HL-60 (cell line): ENCODE measurements around the gene PDIA4.

ENCODE experiments used
- DNase-seq, 2 experiments: peaks; one replicate each; pipeline ENCODE4 v3.0.0-alpha.2; 2010 to 2020; ENCODE audit warnings: low read depth in 1 of 2, low spot score in 1 of 2
- H3K27ac ChIP-seq: fragments of 250-450 bp; sonication (Bioruptor Pico); replicated peaks from 2 replicates; pipeline ENCODE4 v1.5.1; 2020; ENCODE audit warnings: mild to moderate bottlenecking, moderate library complexity
- H3K27me3 ChIP-seq: fragments of 250-450 bp; sonication (Bioruptor Pico); 2 replicates; pipeline ENCODE4 v1.5.1; 2021; ENCODE audit warnings: mild to moderate bottlenecking, moderate library complexity; ENCODE audit not compliant: insufficient read depth, poor library complexity, severe bottlenecking
- H3K4me3 ChIP-seq: replicated peaks from 2 replicates; pipeline ENCODE4 v1.5.1; 2011; ENCODE audit warnings: mild to moderate bottlenecking, control low read depth, low read length; ENCODE audit not compliant: insufficient read depth
- GABPA ChIP-seq: IDR thresholded peaks from 2 replicates; pipeline ENCODE4 v1.6.1; 2012; ENCODE audit warnings: low read depth
- POLR2AphosphoS5 ChIP-seq: IDR thresholded peaks from 2 replicates; pipeline ENCODE4 v1.6.1; 2012; ENCODE audit warnings: low read depth
- SPI1 ChIP-seq: IDR thresholded peaks from 2 replicates; pipeline ENCODE4 v1.6.1; 2012; ENCODE audit warnings: low read depth, mild to moderate bottlenecking, borderline replicate concordance
- TF ChIP-seq, protein P1 (sequence below): IDR thresholded peaks from one replicate; pipeline ENCODE4 v1.5.1; 2011; ENCODE audit warnings: low read length, control low read depth, inconsistent platforms; ENCODE audit not compliant: insufficient read depth
- TF ChIP-seq, protein P2 (sequence below): IDR thresholded peaks from 2 replicates; pipeline ENCODE4 v1.6.1; 2012; ENCODE audit warnings: low read depth; ENCODE audit not compliant: insufficient replicate concordance

Gene PDIA4

GRCh38 chr7:148963583-148964482 is 64.5 kb downstream of the PDIA4 start:
- Histone ChIP-seq H3K27me3 (no peaks in the 10 kb centered on the region), H3K4me3 (peak overlapping the region; percentile 49; the same call in 1 of the 2 replicates), H3K27ac (peak overlapping the region; percentile 89)
- no peak for DNase-seq
- TF ChIP-seq, protein P1, sequence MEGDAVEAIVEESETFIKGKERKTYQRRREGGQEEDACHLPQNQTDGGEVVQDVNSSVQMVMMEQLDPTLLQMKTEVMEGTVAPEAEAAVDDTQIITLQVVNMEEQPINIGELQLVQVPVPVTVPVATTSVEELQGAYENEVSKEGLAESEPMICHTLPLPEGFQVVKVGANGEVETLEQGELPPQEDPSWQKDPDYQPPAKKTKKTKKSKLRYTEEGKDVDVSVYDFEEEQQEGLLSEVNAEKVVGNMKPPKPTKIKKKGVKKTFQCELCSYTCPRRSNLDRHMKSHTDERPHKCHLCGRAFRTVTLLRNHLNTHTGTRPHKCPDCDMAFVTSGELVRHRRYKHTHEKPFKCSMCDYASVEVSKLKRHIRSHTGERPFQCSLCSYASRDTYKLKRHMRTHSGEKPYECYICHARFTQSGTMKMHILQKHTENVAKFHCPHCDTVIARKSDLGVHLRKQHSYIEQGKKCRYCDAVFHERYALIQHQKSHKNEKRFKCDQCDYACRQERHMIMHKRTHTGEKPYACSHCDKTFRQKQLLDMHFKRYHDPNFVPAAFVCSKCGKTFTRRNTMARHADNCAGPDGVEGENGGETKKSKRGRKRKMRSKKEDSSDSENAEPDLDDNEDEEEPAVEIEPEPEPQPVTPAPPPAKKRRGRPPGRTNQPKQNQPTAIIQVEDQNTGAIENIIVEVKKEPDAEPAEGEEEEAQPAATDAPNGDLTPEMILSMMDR: no peak
- TF ChIP-seq POLR2AphosphoS5: no peak
- TF ChIP-seq GABPA: no peak
- TF ChIP-seq, protein P2, sequence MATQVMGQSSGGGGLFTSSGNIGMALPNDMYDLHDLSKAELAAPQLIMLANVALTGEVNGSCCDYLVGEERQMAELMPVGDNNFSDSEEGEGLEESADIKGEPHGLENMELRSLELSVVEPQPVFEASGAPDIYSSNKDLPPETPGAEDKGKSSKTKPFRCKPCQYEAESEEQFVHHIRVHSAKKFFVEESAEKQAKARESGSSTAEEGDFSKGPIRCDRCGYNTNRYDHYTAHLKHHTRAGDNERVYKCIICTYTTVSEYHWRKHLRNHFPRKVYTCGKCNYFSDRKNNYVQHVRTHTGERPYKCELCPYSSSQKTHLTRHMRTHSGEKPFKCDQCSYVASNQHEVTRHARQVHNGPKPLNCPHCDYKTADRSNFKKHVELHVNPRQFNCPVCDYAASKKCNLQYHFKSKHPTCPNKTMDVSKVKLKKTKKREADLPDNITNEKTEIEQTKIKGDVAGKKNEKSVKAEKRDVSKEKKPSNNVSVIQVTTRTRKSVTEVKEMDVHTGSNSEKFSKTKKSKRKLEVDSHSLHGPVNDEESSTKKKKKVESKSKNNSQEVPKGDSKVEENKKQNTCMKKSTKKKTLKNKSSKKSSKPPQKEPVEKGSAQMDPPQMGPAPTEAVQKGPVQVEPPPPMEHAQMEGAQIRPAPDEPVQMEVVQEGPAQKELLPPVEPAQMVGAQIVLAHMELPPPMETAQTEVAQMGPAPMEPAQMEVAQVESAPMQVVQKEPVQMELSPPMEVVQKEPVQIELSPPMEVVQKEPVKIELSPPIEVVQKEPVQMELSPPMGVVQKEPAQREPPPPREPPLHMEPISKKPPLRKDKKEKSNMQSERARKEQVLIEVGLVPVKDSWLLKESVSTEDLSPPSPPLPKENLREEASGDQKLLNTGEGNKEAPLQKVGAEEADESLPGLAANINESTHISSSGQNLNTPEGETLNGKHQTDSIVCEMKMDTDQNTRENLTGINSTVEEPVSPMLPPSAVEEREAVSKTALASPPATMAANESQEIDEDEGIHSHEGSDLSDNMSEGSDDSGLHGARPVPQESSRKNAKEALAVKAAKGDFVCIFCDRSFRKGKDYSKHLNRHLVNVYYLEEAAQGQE: no peak
- TF ChIP-seq SPI1: no peak

DNA sequence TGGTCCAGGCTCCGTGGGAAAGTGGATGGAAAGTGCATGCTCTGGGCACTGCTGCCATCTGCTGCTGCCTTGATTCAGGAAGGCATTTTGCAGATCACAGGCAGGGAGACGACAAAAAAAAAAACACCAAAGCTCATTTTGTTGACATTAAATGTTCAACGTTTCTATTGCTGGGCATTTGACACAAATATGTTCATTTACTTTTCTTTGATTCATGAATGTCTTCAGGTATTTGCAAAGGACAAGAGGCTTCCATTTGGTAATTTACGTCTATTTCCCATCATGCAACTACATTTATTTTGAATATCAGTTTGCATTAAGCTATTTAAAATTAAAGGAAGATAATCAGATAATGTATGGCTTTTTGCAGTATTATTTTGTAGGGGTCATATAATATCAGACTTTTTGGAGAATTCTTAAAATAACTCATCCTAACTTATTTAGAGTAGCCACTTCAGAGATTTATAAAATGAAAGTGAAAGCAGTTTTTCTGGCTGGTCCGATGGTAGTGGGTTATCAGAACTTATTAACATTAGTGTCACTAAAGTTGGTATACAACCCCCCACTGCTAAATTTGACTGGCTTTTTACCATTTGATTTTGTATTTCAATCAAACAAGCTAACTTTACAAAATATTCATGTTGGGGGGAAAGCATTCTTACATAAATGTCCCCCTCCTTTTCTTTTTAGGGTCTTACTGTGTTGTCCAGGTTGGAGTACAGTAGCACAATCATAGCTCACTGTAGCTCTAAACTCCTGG is 65.3 kb downstream of the PDIA4 start:
- peak overlapping the region; percentile 89 for H3K27ac ChIP-seq
- H3K4me3 ChIP-seq: peak overlapping the region; percentile 49
- DNase-seq: peak; percentile 56 to 61
- TF ChIP-seq, protein P1: peak; percentile 56
- no peak for TF ChIP-seq GABPA
- H3K27me3 ChIP-seq: no peaks in the 10 kb centered on the region

DNA sequence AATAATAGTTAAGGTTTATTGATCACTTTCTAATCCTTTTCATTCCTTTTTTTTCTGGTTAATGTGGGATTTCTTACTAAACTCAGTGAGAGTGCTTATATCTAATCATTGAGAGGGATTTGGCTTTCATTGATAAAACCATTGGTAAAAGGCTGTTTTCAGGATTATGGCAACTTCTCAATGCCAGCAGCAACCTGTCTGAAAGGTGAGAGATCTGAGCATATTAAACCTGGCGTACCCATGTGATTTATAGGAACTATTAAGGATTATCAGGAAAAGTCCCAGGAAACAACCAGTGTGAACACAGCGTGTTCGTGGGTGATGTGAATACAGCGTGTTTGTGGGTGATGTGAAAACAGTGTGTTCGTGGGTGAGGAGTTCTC is 65.9 kb downstream of the PDIA4 start:
- no peaks in the 10 kb centered on the region for H3K27me3 ChIP-seq
- no peak for DNase-seq
- TF ChIP-seq, protein P1: no peak
- TF ChIP-seq, protein P2: no peak
- no peak for TF ChIP-seq GABPA
- TF ChIP-seq POLR2AphosphoS5: no peak
- TF ChIP-seq SPI1: no peak
- H3K4me3 ChIP-seq: peak overlapping the region; percentile 49
- no peak overlapping the region for H3K27ac ChIP-seq
